Stimulated activated CD4-positive, alpha-beta T cell treated with anti-CD3 and anti-CD28 coated beads, Interleukin-4, amount 100 ng/mL, for 24 hours (primary cell): ENCODE data around the gene TXNDC2.
A peak's percentile ranks its signal among the peaks of the same experiment; 100 is the strongest.
"Not testable (repeated sequence)": the region's sequence is repeated elsewhere in the genome, so short reads cannot be mapped to it uniquely, and the experiment has no call there.

Source experiments
- DNase-seq: peaks from one replicate; pipeline ENCODE4 v3.0.0-alpha.2; 2020

The TXNDC2 gene

DNA sequence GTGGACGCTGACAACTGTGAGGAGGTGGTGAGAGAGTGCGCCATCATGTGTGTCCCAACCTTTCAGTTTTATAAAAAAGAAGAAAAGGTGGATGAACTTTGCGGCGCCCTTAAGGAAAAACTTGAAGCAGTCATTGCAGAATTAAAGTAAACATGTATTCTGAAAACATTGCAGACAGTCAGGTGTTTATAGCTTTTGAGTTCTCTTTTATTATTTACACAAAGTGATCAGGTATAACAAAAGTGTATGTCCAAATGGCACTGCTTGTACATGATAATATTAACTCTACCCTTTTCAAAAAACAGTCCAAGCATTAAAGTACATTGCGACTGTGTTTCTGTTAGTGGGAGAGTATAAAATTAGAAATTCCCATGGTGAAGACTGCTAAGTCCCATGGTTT is 2.2 kb downstream of the TXNDC2 start:
- DNase-seq: no peak

DNA sequence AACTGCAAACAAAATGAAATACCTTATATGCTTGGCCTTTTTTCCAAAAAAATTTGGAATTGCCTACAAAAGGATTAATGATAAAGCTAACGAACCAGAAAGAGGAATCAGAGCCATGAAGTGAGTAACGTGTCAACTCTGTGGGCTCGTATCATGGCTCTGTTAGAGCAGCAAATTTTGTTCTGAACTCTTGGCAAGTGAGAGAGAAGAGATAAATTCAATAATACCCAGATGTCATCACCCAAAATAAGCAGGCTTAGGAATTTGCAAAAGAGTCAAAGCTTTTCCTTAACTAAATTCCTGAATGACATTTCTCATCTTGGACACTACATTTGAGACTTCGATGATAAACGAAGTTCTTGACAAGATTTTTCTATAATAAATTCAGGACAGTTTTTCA is 4.4 kb downstream of the TXNDC2 start:
- no peak for DNase-seq

DNA sequence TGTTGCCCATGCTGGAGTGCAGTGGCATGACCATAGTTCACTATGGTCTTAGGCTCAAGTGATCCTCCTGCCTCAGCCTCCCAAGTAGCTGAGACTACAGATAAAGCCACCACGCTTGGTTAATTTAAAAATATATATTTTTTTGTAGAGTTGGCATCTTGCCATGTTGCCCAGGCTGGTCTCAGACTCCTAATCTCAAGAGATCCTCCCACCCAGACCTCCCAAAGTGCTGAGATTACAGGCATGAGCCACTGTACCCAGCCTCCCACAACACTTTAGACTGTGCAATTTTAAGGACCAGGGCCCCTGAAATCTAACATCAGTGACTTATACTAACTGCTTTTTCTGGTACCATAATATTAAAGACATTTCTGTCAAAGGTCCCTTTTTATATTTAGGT is 5.2 kb downstream of the TXNDC2 start:
- DNase-seq: no peak

DNA sequence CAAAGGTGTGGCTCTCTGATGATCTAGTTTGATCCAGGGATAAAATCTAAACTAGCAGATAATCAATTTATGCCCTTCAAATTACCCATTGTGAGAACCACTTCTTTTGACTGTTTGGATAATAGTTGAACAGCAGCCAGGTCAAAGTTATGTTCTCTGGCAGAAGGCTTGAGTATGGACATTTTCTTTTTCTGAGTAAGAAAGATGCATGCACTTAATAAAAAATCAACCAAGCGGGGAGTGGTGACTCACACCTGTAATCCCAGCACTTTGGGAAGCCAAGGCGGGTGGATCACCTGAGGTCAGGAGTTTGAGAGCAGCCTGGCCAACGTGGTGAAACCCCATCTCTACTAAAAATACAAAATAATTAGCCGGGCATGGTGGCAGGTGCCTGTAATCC is 5.7 kb downstream of the TXNDC2 start:
- DNase-seq: not testable (repeated sequence)

DNA sequence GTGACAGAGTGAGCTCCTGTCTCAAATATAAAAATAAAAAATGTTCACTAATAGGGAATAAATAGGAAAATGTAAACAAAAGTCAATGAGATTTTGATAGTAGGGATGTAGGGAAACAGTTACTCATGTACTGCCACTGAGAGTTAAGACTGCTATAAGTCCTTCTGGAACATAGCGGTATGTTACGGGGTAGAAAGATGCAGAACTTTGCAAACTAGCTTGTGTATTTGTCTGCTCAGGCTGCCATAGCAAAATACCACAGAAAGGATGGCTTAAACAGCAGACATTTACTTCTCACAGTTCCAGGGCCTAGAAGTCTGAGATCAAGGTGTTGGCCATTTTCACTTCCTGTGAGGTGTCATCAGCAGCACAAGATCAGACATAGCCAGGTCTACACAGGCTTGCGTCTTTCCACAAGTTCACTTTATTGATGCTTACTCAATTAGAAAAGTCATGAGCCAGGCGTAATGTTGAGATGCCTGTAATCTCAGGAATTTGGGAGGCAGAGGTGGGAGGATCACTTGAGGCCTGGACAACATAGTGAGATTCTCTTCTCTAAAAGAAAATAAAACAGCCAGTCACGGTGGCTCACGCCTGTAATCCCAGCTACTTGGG is 8.8 kb downstream of the TXNDC2 start:
- no peak for DNase-seq

DNA sequence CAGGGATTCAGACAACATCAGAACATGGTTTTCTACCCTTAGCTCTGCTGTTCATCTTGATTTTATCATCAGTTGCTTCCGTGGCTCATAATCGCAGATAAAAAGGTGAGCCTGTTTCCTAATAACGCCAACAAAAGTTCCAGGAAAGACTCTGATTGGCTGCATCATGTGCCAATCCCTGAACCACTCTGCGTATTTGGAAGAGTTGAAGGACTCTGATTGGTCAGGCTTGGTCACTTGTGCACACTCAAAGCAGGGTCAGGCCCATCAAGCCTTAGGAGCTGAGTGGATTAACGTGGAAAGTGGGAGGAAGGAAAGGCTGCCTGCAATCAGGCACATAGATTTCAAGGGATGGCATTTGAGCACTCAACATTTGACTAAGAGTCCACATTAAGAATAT is 11.4 kb downstream of the TXNDC2 start:
- DNase-seq: no peak

DNA sequence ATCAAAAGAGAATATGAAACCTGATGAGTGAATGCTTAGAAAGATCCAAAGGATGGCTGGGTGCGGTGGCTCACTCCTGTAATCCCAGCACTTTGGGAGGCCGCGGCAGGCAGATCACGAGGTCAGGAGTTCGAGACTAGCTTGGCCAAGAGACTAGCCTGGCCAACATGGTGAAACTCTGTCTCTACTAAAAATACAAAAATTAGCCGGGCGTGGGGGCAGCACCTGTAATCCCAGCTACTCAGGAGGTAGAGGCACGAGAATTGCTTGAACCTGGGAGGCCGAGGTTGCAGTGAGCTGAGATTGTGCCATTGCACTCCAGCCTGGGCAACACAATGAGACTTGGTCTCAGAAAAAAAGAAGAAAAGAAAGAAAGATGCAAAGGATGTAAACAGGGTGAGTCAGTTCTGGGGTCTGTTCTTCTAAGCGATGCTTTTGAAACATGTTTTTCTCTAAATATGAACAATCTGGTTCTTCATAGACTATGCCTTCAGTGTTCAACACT is 12.1 kb downstream of the TXNDC2 start:
- not testable (repeated sequence) for DNase-seq

DNA sequence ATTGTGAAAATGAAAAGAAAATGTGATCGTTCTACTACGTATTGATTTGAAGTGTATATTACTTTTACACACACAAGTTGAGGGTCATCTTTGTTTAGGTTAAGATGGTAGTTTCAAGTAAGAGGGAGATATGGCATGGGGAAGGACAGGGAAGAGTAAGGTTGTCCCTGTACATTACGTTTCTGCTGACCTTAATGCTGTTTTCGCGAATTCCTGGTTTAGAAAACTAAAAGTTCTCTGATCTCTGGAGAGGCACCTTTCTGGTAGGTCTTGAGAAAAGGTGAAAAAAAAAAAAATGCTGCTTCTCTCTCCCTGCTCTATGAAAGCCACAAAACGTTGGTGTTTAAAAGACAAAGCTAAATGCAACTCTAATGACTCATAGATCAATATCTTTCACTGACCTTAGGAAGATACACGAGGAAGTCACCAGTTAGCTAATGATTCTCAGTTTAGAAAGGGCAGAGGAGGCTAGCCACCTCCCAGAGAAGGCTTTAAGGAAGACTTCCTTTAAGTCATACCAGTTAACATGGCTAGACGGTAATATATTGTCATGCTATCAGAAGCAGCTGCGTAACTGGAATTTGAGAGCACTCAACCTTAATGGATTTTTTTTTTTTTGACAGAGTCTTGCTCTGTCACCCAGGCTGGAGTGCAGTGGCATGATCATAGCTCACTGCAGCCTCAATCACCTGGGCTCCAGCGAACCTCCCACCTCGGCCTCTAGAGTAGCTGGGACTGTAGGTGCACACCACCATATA is 13.2 kb downstream of the TXNDC2 start:
- no peak for DNase-seq

DNA sequence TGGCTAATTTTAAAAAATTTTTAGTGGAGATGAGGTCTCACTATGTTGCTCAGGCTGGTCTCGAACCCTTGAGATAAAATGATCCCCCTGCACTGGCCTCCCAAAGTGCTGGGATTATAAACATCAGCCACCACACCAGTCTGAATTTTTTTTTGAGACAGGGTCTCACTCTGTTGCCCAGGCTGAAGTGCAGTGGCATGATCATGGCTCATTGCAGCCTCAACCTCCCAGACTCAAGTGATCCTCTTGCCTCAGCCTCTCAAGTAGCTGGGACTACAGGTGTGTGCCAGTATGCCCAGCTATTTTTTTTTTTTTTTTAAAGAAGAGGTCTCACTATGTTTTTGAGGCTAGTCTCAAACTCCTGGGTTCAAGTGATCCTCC is 13.8 kb downstream of the TXNDC2 start:
- DNase-seq: not testable (repeated sequence)

DNA sequence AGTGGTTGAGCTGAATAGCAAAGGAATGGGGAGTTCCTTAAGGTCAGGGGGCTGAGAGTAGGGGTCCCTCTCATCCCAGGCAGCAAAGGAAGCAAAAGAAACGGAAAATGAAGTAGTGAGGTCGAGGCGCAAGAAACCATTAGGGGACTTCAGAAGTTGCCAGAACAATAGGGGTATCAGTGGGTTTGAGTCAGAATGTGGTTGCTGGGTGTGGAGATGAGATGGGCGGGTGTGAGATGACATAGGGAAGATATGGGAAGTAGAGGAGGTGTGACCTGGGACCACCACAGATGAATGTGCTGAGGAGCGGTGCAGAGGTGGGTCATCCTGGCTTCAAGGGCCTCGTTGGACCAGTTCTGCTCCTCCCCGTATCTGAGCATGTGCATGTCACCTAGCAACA is 14.9 kb downstream of the TXNDC2 start:
- DNase-seq: no peak

DNA sequence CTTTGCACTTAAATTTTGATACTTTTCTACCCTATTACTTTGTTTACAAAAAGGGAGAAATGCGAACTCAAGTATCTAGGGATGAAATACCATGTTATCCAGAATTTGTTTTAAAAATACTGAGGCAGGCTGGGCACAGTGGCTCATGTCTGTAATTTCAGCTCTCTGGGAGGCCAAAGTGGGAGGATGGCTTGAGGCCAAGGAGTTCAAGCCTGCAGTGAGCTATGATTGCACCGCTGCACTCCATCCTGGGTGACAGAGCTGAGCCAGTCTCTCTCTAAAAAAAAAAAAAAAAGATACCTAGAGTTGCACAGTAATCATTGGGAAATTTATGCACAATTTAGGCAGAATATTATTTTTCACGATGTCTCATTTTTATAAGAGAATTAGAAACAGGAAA is 15.6 kb downstream of the TXNDC2 start:
- DNase-seq: no peak

DNA sequence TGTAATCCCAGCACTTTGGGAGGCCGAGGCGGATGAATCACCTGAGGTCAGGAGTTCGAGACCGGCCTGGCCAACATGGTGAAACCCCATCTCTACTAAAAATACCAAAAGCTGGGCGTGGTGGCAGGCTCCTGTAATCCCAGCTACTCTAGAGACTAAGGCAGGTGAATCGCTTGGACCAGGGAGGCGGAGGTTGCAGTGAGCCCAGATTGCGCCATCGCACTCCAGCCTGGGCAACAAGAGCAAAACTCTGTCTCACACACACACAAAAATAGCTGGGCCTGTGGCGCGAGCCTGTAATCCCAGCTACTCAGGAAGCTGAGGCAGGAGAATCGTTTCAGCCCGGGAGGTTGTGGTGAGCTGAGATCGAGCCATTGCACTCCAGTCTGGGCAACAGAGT is 16.5 kb downstream of the TXNDC2 start:
- DNase-seq: not testable (repeated sequence)

DNA sequence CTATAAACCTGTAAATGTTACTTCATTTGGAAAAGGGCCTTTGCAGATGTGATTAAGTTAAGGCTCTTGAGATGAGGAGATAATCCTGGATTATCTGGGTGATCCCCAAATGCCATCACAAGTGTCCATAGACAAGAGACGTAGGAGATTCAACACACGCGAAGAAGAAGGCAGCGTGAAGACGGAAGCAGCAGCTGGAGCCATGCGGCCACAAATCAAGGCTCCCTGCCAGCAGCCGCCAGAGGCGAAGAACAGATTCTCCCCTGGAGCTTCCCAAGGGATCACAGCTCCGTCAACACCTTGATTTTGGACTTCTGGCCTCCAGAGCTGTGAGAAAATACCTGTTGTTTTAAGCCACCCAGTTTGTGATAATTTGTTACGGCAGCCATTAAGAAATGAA is 17.1 kb downstream of the TXNDC2 start:
- DNase-seq: no peak

DNA sequence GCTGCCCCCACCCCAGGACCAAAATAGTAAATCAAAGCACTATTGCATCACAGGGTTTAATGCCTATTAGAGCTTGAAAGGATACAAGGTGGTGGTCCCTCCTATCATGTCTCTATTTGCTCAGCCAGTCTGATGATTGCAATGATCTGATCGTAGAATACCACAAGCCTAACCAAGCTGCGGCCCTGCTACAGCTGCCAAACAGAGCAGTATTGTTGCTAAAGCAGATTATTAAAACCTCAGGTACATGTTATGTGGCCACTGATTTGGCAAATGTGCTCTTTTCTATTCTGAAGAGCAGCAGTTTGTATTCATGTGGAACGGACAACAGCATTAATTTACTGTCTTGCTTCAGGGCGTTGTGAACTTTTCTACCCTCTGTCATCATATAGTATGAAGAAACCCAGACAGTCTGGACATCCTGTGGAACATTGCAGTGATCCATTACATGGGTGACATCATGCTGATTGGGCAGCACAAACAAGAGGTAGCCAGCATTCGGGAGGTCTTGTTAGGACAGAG is 19.7 kb downstream of the TXNDC2 start:
- no peak for DNase-seq

DNA sequence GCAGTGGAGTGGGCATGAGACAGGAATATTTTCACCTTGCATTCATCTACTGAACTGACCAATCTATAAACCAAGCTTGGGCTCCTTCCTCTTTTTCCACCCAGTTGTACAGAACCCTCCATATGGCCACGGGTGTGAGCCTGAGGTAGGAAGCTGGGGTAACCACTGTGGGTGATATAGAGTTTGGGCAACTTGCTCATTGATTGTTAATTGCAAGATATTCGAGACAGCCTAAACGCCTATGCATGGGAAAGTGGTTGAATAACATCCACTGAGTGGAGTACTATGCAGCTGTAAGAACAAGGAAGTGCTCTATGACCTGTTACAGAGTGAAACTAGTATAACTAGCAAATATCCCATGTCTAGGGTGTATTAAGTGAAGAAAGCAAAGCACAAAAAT is 20.7 kb downstream of the TXNDC2 start:
- no peak for DNase-seq

DNA sequence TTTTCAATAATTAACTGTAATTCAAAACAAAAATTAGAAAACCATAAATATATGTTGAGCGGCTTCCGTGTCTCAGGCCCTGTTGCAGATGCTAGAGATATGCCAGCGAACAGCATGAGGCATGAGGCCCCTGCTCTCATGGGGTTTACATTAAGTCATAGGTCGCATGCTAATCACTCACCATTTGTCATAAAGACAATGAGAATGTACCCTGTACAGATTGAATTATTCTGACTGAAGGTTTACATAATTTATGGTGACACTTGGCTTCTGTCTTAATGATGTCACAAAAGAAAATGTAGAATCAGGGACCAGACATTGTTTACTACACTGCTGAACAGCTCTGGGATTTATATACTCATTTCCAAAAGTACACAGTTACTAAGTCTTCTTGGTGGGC is 22.1 kb downstream of the TXNDC2 start:
- no peak for DNase-seq

DNA sequence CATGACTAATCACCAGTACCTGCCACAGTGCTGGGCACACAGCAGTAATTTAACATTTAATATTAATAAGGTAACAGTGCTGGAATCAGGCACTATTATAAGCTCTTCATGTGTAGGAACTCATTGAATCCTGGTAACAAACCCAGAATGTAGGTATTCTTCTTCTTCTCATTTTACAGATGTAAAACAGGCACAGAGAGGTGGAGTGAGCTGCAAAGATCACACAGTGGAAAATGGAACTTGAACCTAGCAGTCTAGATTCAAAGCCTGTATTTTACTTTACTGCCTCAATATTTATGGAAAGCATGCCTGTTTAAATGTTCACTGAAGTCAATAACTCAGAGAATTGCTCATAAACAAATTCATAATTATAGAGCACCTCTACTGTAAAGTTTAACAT is 24.3 kb downstream of the TXNDC2 start:
- no peak for DNase-seq

DNA sequence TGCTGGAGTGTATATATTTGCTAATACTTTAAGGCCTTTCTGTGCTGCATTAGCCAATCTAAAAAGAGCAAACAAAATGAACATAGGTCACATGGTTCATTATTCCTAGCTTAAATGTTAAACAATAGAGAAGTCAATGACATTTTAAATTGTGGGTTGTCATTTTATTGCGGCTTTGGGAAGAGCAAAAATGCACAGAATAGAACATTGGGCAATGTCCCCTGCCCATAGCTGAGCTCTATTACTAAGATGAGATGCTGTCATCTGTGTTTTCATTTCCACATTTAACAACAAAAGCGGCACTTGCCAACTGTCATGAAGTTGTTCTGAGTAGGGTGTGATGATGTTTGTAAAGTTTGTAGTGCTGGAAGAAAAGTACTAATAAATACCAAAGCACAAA is 24.9 kb downstream of the TXNDC2 start:
- DNase-seq: no peak

DNA sequence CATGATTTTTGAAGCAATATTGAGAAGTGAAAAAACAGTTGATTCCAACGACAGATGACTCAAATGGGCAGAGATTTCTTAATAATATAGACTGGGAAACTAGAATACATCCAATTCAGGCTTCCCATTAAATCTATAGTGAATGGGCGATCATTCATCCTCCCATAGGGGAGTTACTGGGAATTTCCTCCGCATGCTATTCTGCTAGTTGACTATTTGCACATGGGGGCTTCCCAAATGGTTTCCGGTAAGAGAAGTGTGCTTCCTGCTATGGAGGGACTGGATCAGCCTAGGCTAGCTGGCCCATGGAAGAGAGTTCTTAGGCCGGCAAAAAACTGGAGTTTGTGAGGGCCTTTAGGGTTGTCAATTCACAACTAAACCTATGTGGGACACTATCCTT is 25.5 kb downstream of the TXNDC2 start:
- no peak for DNase-seq

DNA sequence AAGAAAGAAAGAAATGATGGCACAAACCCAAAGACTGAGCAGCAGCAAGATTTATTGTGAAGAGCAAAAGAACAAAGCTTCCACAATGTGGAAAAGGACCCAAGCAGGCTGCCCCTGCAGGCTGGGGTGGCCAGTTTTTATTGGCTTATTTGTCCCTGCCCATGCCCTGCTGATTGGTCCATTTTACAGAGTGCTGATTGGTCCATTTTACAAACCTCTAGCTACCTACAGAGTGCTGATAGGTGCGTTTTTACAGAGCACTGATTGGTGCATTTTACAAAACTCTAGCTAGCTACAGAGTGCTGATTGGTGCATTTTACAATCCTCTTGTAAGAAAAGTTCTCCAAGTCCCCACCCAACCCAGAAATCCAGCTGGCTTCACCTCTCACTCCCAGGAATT is 26.5 kb downstream of the TXNDC2 start:
- DNase-seq: not testable (repeated sequence)

DNA sequence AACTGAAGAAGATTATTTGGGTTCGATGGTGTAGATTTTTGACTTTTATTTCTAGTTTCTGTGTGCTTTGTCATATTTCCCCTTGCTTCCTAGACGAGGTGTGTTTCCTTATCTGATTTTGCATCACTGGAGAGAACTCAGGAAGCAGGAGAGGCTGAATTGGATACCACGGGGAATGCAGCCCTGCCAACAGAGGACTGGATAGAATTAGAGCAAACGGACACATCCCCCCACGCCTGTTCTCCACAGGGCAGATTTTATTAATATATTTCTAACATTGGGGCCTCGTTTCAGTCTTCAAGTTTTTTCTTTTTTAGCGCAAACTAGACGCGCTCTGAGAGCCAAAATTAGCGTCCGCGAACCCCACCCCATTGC is 27.4 kb downstream of the TXNDC2 start:
- DNase-seq: no peak

DNA sequence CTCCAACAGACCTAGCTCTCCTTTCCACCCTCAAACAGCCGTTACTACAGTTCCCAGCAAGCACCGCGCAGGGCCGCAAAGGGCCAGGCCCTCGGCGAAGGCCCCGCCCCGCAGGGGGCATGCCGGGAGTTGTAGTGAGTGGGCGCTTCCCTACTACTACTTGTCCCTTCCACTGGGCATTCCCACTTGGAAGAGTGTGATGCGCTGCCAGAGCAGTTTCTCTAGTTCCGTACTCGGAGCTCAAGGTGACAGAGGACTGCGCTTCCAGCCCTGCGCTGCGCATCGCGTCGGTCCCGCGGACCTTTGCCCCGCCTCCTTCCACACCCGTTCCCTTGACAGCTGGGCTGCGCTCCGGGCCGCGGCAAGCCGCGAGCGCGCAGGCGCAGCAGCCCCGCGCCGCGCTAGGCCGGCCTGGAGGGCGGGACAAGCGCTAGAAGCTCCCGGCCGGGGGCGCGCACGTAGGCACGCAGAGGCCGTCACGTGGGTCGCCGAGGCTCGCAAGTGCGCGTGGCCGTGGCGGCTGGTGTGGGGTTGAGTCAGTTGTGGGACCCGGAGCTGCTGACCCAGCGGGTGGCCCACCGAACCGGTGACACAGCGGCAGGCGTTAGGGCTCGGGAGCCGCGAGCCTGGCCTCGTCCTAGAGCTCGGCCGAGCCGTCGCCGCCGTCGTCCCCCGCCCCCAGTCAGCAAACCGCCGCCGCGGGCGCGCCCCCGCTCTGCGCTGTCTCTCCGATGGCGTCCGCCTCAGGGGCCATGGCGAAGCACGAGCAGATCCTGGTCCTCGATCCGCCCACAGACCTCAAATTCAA is 28.0 kb downstream of the TXNDC2 start, which contains the start of gene VAPA:
TSS of gene VAPA (plus strand) at position 491 of the 808 bp plus-strand sequence. CDS start at position 732, 241 bp downstream.
- peak; percentile 92 for DNase-seq

DNA sequence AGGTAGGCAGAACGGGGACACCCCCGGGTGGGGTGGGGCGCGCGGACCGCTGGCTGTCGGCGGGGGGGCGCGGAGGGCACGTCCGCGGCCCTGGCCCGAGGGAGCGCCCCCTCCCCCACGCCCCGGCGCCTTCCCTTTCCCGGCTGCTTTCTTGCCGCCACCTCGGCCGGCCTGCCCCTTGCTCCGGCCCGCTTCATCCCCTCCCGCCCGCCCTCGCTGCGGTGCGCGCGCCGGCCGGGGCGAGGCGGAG is 28.5 kb downstream of the TXNDC2 start:
- no peak for DNase-seq
